ENCODE measurements around the gene SNTN. TPM values are rescaled to one million over a fixed set of nuclear protein-coding genes. Genes with fewer than 3 reads are reported as not detected.
A peak's percentile ranks its signal among the peaks of the same experiment; 100 is the strongest.
"Not testable (repeated sequence)": the region's sequence is repeated elsewhere in the genome, so short reads cannot be mapped to it uniquely, and the experiment has no call there.

SNTN gene
- total and polyA plus RNA-seq, 2 of the 13 experiments (the other 11 are each of a cell fraction or from before 2014, with no cell fraction given): not detected

GRCh38 chr3:63644928-63645781 is 7.3 kb upstream of the SNTN start:
- H4K20me1 ChIP-seq (ENCODE audit: insufficient read depth, low read length); intact Hi-C loops (cut with micrococcal nuclease; ENCODE audit: unreplicated experiment); H2AFZ ChIP-seq (ENCODE audit: low read length); H3K9ac ChIP-seq (ENCODE audit: insufficient read depth, low read depth, low read length); H3K9me3 ChIP-seq (ENCODE audit: low read length); H3K4me1 ChIP-seq (ENCODE audit: insufficient read depth, low read length); H3K27me3 ChIP-seq (ENCODE audit: control insufficient read depth in 1 of 2, insufficient read depth in 2 of 2, low read length in 2 of 2); H3K79me2 ChIP-seq (ENCODE audit: insufficient read depth, low read length); CTCF ChIA-PET (ENCODE audit: low intra/inter-chr PET ratio, low total read pairs); in situ Hi-C loops (cut with HindIII; ENCODE audit: extremely low pct_ligation_motif_present, low pct_unique_long_range_greater_than_20kb); H3K36me3 ChIP-seq (replicated peaks in 1 of 2; ENCODE audit: control insufficient read depth in 1 of 2, insufficient read depth in 2 of 2, low read length in 2 of 2); POLR2A ChIA-PET; H3K27ac ChIP-seq (ENCODE audit: extremely low read length, insufficient read depth, low read length); FAIRE-seq; BruUV-seq (replicated peaks); ATAC-seq; H3K4me3 ChIP-seq (replicated peaks in 1 of 3; ENCODE audit: insufficient read depth in 1 of 3, low read depth in 2 of 3, low read length in 3 of 3); TF ChIP-seq FOXP1, FOXA1 (IDR thresholded peaks at IDR 0.05): not testable (repeated sequence)
- peak; percentile 51; the same call in 1 of the 2 replicates for TF ChIP-seq FOXP1 (CRISPR knock-in tag; IDR thresholded peaks at IDR 0.05)
- TF ChIP-seq, protein P1, sequence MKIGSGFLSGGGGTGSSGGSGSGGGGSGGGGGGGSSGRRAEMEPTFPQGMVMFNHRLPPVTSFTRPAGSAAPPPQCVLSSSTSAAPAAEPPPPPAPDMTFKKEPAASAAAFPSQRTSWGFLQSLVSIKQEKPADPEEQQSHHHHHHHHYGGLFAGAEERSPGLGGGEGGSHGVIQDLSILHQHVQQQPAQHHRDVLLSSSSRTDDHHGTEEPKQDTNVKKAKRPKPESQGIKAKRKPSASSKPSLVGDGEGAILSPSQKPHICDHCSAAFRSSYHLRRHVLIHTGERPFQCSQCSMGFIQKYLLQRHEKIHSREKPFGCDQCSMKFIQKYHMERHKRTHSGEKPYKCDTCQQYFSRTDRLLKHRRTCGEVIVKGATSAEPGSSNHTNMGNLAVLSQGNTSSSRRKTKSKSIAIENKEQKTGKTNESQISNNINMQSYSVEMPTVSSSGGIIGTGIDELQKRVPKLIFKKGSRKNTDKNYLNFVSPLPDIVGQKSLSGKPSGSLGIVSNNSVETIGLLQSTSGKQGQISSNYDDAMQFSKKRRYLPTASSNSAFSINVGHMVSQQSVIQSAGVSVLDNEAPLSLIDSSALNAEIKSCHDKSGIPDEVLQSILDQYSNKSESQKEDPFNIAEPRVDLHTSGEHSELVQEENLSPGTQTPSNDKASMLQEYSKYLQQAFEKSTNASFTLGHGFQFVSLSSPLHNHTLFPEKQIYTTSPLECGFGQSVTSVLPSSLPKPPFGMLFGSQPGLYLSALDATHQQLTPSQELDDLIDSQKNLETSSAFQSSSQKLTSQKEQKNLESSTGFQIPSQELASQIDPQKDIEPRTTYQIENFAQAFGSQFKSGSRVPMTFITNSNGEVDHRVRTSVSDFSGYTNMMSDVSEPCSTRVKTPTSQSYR (CRISPR knock-in tag; IDR thresholded peaks at IDR 0.05; ENCODE audit: borderline replicate concordance): peak; percentile 93
- 0 out of 2 replicates have a peak, but pooled peaks have one; percentile 25 for TF ChIP-seq SALL1 (CRISPR knock-in tag; IDR thresholded peaks at IDR 0.05)
- TF ChIP-seq FOXA1 (CRISPR knock-in tag; IDR thresholded peaks at IDR 0.05): peak; percentile 55
- TF ChIP-seq FOXA3 (CRISPR knock-in tag; IDR thresholded peaks at IDR 0.05): peak; percentile 70
- TF ChIP-seq, protein P2, sequence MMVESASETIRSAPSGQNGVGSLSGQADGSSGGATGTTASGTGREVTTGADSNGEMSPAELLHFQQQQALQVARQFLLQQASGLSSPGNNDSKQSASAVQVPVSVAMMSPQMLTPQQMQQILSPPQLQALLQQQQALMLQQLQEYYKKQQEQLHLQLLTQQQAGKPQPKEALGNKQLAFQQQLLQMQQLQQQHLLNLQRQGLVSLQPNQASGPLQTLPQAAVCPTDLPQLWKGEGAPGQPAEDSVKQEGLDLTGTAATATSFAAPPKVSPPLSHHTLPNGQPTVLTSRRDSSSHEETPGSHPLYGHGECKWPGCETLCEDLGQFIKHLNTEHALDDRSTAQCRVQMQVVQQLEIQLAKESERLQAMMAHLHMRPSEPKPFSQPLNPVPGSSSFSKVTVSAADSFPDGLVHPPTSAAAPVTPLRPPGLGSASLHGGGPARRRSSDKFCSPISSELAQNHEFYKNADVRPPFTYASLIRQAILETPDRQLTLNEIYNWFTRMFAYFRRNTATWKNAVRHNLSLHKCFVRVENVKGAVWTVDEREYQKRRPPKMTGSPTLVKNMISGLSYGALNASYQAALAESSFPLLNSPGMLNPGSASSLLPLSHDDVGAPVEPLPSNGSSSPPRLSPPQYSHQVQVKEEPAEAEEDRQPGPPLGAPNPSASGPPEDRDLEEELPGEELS (CRISPR knock-in tag; IDR thresholded peaks at IDR 0.05): peak; percentile 37; the same call in 1 of the 2 replicates
- DNase-seq (ENCODE audit: low spot score): peak; percentile 12
- WGBS (ENCODE audit: low lambda C conversion rate): 48% methylated on average over 18 of the region's 25 CpGs
- peak overlapping the region; percentile 36; the same call in 1 of the 2 replicates for H3K4me2 ChIP-seq (ENCODE audit: low read depth, low read length)

Measured in HepG2 (cell line).